Astrocyte (in vitro differentiated cells and primary cell): Measurements from ENCODE around the gene CELF3. TPM values are rescaled to one million over a fixed set of nuclear protein-coding genes. Genes with fewer than 3 reads are reported as not detected.
"Not testable (repeated sequence)": the region's sequence is repeated elsewhere in the genome, so short reads cannot be mapped to it uniquely, and the experiment has no call there.

Experiments used
- DNase-seq: peaks from one replicate; pipeline ENCODE4 v3.0.0-alpha.2; 2010; ENCODE audit warnings: low read depth
- FAIRE-seq: peaks from 2 replicates; lab custom pipeline; 2011; peaks lifted over from hg19 to GRCh38; lab: Jason Lieb, UNC
- H2AFZ ChIP-seq: 2 replicates; pipeline ENCODE4 v1.6.0; 2012; ENCODE audit warnings: low read depth, low read length, inconsistent platforms
- H3K27ac ChIP-seq: 2 replicates; pipeline ENCODE4 v1.5.1; 2011; ENCODE audit warnings: low read depth, low read length, inconsistent platforms
- H3K27me3 ChIP-seq: 2 replicates; pipeline ENCODE4 v1.6.0; 2011; ENCODE audit warnings: low read length, inconsistent platforms; ENCODE audit not compliant: insufficient read depth
- H3K36me3 ChIP-seq: 2 replicates; pipeline ENCODE4 v1.5.1; 2011; ENCODE audit warnings: low read length, inconsistent platforms; ENCODE audit not compliant: insufficient read depth
- H3K4me1 ChIP-seq: 2 replicates; pipeline ENCODE4 v1.5.1; 2011; ENCODE audit warnings: low read length, inconsistent platforms; ENCODE audit not compliant: insufficient read depth
- H3K4me2 ChIP-seq: 2 replicates; pipeline ENCODE4 v1.6.0; 2012; ENCODE audit warnings: low read length, inconsistent platforms
- H3K4me3 ChIP-seq: 2 replicates; pipeline ENCODE4 v1.5.1; 2011; ENCODE audit warnings: low read depth, mild to moderate bottlenecking, low read length, inconsistent platforms; ENCODE audit not compliant: insufficient read depth
- H3K79me2 ChIP-seq: 2 replicates; pipeline ENCODE4 v1.6.0; 2012; ENCODE audit warnings: mild to moderate bottlenecking, low read length, inconsistent platforms; ENCODE audit not compliant: insufficient read depth
- H3K9ac ChIP-seq: 2 replicates; pipeline ENCODE4 v1.6.0; 2012; ENCODE audit warnings: mild to moderate bottlenecking, low read length, inconsistent platforms
- H3K9me3 ChIP-seq: 2 replicates; pipeline ENCODE4 v1.5.1; 2012; ENCODE audit warnings: low read depth, mild to moderate bottlenecking, low read length, inconsistent platforms; ENCODE audit not compliant: insufficient read depth
- H4K20me1 ChIP-seq: 2 replicates; pipeline ENCODE4 v1.6.0; 2012; ENCODE audit warnings: low read length, inconsistent platforms; ENCODE audit not compliant: insufficient read depth
- H3K27ac Mint-ChIP-seq: one replicate; pipeline ENCODE4 v1.8.0; 2021; ENCODE audit warnings: mild to moderate bottlenecking, mixed read lengths; ENCODE audit not compliant: unreplicated experiment
- H3K27me3 Mint-ChIP-seq: one replicate; pipeline ENCODE4 v1.8.0; 2021; ENCODE audit warnings: low read depth, mixed read lengths; ENCODE audit not compliant: unreplicated experiment
- H3K36me3 Mint-ChIP-seq: one replicate; pipeline ENCODE4 v1.8.0; 2021; ENCODE audit warnings: low read depth, mixed read lengths; ENCODE audit not compliant: unreplicated experiment
- H3K4me1 Mint-ChIP-seq: one replicate; pipeline ENCODE4 v1.8.0; 2021; ENCODE audit warnings: low read depth, mixed read lengths; ENCODE audit not compliant: unreplicated experiment
- H3K4me3 Mint-ChIP-seq: one replicate; pipeline ENCODE4 v1.8.0; 2021; ENCODE audit warnings: mild to moderate bottlenecking, moderate library complexity, mixed read lengths; ENCODE audit not compliant: unreplicated experiment
- H3K9me3 Mint-ChIP-seq: one replicate; pipeline ENCODE4 v1.8.0; 2021; ENCODE audit warnings: mild to moderate bottlenecking, mixed read lengths; ENCODE audit not compliant: unreplicated experiment
- CTCF ChIP-seq: IDR thresholded peaks from 2 replicates; pipeline ENCODE4 v1.5.1; 2011; ENCODE audit warnings: low read depth, mild to moderate bottlenecking, inconsistent platforms, low read length, moderate library complexity; ENCODE audit not compliant: insufficient read depth
- EZH2 ChIP-seq: IDR thresholded peaks from 2 replicates; pipeline ENCODE4 v1.6.1; 2012; ENCODE audit warnings: mild to moderate bottlenecking, low read length, inconsistent platforms; ENCODE audit not compliant: insufficient read depth
- total RNA-seq: library from RNA; stranded (reverse); gene quantifications from 2 replicates; pipeline ENCODE4 v1.2.1, GENCODE V29; 2021

The CELF3 gene
- total RNA-seq, 1 donor from 2014 or later: not detected

- DNase-seq: no peak
- TF ChIP-seq EZH2: no peak
- TF ChIP-seq CTCF: no peak
- Mint-ChIP-seq H3K4me1 (peaks cover 5% of the 10 kb centered on the region), H3K27me3 (peaks cover 28% of the 10 kb centered on the region), H3K27ac (no peak overlapping the region), H3K4me3 (no peak overlapping the region), H3K9me3 (peaks cover 6% of the 10 kb centered on the region), H3K36me3 (peaks cover 3% of the 10 kb centered on the region)
- peaks cover 22% of the 10 kb centered on the region for H3K27me3 ChIP-seq
- no peak overlapping the region for H3K27ac ChIP-seq
- no peak overlapping the region for H2AFZ ChIP-seq
- H4K20me1 ChIP-seq: no peaks in the 10 kb centered on the region
- H3K79me2 ChIP-seq: no peaks in the 10 kb centered on the region
- H3K4me2 ChIP-seq: no peak overlapping the region
- H3K9ac ChIP-seq: no peak overlapping the region
- no peak overlapping the region for H3K4me3 ChIP-seq
- H3K4me1 ChIP-seq: no peaks in the 10 kb centered on the region
- no peak for FAIRE-seq
- no peaks in the 10 kb centered on the region for H3K36me3 ChIP-seq
- H3K9me3 ChIP-seq: peaks cover 7% of the 10 kb centered on the region
These were observed 23.2 kb upstream of the CELF3 start for GRCh38 chr1:151739590-151740355.

DNA sequence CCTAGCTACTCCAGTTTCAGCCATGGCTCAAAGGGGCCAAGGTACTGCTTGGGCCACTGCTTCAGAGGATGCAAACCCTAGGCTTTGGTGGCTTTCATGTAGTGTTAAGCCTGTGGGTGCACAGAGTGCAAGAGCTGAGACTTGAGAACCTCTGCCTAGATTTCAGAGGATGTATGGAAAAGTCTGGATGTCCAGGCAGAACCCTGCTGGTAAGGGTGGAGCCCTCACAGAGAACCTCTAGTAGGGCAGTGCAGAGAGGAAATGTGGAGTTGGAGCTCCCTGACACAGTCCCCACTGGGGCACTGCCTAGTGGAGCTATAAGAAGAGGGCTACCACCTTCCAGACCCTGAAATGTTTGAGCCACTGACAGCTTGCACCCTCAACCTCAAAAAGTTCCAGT, 20.9 kb upstream of the CELF3 start:
- Histone ChIP-seq H3K9me3 (peaks cover 7% of the 10 kb centered on the region), H3K27ac (no peak overlapping the region), H3K9ac (no peak overlapping the region), H2AFZ (no peak overlapping the region), H3K36me3 (no peaks in the 10 kb centered on the region), H3K27me3 (peaks cover 13% of the 10 kb centered on the region), H4K20me1 (no peaks in the 10 kb centered on the region), H3K4me2 (no peak overlapping the region), H3K4me1 (no peaks in the 10 kb centered on the region), H3K4me3 (no peak overlapping the region), H3K79me2 (no peaks in the 10 kb centered on the region)
- no peak for DNase-seq
- peaks cover 3% of the 10 kb centered on the region for H3K36me3 Mint-ChIP-seq
- no peak for FAIRE-seq
- H3K27ac Mint-ChIP-seq: no peak overlapping the region
- H3K4me3 Mint-ChIP-seq: no peak overlapping the region
- peaks cover 6% of the 10 kb centered on the region for H3K9me3 Mint-ChIP-seq
- TF ChIP-seq CTCF (no peak), EZH2 (no peak)
- peaks cover 5% of the 10 kb centered on the region for H3K4me1 Mint-ChIP-seq
- H3K27me3 Mint-ChIP-seq: peaks cover 20% of the 10 kb centered on the region

GRCh38 chr1:151737026-151737425, 20.4 kb upstream of the CELF3 start:
- no peak overlapping the region for H3K27ac ChIP-seq
- no peak for FAIRE-seq
- peaks cover 13% of the 10 kb centered on the region for H3K27me3 ChIP-seq
- Mint-ChIP-seq H3K27ac (no peak overlapping the region), H3K4me1 (peaks cover 5% of the 10 kb centered on the region), H3K9me3 (peaks cover 6% of the 10 kb centered on the region), H3K36me3 (peaks cover 3% of the 10 kb centered on the region), H3K4me3 (no peak overlapping the region), H3K27me3 (peaks cover 20% of the 10 kb centered on the region)
- H2AFZ ChIP-seq: no peak overlapping the region
- H3K9ac ChIP-seq: no peak overlapping the region
- H3K4me3 ChIP-seq: no peak overlapping the region
- TF ChIP-seq EZH2: no peak
- no peak for TF ChIP-seq CTCF
- H3K36me3 ChIP-seq: no peaks in the 10 kb centered on the region
- H3K9me3 ChIP-seq: peaks cover 7% of the 10 kb centered on the region
- H3K79me2 ChIP-seq: no peaks in the 10 kb centered on the region
- no peak overlapping the region for H3K4me2 ChIP-seq
- H3K4me1 ChIP-seq: no peaks in the 10 kb centered on the region
- no peak for DNase-seq
- no peaks in the 10 kb centered on the region for H4K20me1 ChIP-seq

- H3K27me3 Mint-ChIP-seq: peaks cover 26% of the 10 kb centered on the region
- not testable (repeated sequence) for H3K4me1 ChIP-seq, H3K9me3 ChIP-seq, FAIRE-seq, H3K4me3 Mint-ChIP-seq, H3K4me2 ChIP-seq, H4K20me1 ChIP-seq, DNase-seq, H3K36me3 Mint-ChIP-seq, H3K36me3 ChIP-seq, H3K4me3 ChIP-seq, H2AFZ ChIP-seq, H3K9ac ChIP-seq, H3K27me3 ChIP-seq, H3K27ac ChIP-seq, H3K27ac Mint-ChIP-seq, H3K9me3 Mint-ChIP-seq, H3K79me2 ChIP-seq, H3K4me1 Mint-ChIP-seq
These were observed 17.4 kb upstream of the CELF3 start for GRCh38 chr1:151733995-151734394.
